GM18517 (cell line): ENCODE results near the gene XRN2.
"Not testable (repeated sequence)": the region's sequence is repeated elsewhere in the genome, so short reads cannot be mapped to it uniquely, and the experiment has no call there.

ENCODE experiments used
- ATAC-seq: cut with Tn5 transposase; IDR thresholded peaks from one replicate; pipeline ENCODE4 v1.9.1; 2021; ENCODE audit warnings: mild to moderate bottlenecking, moderate library complexity; ENCODE audit not compliant: unreplicated experiment

The XRN2 gene

DNA sequence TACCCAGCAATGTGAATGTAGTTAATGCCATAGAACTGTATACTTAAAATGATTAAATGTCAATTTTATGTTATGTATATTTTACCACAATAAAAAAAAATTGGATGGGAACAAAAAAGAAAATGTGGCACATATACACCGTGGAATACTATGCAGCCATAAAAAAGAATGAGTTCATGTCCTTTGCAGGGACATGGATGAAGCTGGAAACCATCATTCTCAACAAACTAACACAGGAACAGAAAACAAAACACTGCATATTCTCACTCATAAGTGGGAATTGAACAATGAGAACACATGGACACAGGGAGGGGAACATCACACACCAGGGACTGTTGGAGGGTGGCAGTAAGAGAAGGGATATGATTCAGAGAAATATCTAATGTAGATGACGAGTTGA, 116.0 kb downstream of the XRN2 start:
- ATAC-seq: not testable (repeated sequence)

DNA sequence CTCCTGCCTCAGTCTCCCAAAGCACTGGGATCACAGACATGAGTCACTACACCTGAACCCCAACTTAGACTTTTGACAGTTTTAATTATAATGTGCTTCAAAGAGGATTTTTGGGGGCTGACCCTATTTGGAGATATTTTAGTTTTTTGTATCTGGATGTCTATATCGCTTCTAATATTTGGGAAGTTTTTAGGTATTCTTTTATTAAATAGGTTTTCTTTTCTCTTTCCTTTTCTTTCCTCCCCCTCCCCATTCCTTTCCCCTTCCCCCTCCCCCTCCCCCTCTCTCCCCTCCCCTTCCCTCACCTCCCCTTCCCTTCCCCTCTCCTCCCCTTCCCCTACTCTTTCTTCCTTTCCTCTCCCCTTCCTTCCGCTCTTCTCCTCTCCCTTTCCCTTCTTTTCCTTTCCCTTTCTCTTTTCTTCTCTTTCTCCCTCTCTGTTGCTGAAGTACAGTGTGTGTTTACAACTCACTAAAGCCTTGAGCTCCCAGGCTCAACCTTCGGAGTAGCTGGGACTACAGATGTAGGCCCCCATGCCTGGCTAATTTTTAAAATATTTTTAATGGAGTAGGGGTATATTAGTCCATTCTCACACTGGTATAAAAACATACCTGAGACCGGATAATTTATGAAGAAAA, 118.6 kb downstream of the XRN2 start:
- ATAC-seq: no peak

DNA sequence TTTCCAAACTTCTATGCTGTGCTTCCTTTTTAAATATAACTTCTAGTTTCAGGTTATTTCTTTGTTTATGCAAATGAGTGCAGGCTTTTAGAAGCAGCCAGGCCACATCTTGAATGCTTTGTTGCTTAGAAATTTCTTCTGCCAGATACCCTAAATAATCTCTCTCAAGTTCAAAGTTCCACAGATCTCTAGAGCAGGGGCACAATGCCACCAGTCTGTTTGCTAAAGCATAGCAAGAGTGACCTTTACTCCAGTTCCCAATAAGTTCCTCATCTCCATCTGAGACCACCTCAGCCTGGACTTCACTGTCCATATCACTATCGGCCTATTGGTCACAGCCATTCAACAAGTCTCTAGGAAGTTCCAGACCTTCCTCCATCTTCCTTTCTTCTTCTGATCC, 120.6 kb downstream of the XRN2 start:
- not testable (repeated sequence) for ATAC-seq

DNA sequence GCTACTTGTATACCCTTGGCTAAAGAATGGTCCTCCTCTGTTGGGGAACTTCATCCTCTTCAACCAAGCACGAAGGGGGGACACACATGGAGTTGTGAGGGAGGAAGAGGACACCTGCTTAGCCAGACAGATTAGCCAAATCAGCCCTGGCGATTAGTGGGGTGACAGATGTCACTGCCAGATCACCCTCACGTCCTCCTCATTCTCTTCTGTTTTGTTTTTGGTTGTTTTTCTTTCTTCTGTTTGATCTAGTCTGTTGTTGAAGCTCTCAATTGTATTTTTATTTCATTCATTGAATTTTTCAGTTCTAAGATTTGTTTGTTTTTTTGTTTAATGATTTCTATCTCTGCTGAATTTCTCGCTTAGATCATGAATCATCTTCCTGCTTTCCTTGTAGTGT, 121.7 kb downstream of the XRN2 start:
- ATAC-seq: no peak

DNA sequence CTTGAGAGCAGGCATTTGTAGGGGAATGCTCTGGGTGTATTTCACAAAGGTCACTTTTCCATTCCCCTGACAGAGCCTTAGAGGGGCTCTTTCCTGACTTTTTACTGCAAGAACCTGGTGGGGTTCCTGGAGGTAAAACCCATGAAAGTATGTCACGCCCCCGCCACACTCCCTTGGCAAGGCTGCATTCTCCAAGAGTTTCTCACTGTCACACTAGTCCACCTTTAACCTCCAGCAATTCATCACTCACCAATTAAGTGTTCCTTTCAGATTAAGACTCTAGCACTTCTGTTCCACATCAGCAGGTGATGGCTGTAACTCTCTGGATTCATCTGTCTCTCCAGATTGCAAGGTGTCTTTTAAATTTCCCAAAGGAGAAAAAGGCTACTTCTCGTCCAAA, 126.9 kb downstream of the XRN2 start:
- ATAC-seq: no peak

DNA sequence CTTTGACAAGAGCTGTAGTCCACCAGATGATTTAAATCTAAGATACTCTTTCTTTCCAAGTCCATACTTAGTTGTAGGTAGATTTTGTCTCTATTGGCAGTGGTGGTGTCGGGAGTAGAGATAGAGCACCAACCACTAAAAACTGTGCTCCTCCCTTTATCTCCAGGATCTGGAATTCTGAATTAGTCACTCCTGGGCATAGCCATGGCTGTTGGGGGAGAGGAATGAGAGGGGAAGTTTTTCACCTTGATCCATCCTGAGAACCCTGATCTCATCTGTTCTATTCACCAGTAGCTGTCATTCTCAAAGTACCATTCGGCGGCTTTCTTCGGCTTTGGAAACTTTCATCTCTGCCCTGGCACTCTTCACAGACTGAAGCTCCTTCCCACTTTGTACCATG, 129.8 kb downstream of the XRN2 start:
- no peak for ATAC-seq

DNA sequence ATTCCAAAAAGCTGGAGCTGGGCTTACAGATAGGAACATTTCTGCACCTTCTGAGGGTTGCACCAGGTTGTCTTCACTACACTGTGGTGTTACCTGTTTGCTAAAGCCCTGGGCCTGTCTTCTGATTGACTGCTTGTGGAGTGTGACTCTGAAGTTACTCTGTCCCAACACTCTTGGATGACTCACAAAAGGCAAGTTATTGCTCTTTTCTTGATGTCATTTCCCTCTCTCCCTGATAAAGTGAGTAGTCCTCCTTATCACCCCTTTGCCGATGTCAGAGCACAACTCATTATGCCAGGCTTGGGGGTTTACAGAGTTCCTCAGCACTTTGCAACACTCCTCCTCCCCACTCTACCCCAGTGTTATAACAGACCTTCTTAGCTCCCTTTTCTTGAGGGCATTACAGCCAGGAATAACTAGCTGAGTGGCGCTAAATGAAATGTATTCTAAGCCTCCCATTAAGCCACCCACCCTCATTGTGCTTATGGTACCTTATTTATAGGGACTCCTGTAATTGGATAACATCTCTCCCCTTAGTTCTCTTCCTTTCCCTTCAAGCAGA, 130.3 kb downstream of the XRN2 start:
- no peak for ATAC-seq

DNA sequence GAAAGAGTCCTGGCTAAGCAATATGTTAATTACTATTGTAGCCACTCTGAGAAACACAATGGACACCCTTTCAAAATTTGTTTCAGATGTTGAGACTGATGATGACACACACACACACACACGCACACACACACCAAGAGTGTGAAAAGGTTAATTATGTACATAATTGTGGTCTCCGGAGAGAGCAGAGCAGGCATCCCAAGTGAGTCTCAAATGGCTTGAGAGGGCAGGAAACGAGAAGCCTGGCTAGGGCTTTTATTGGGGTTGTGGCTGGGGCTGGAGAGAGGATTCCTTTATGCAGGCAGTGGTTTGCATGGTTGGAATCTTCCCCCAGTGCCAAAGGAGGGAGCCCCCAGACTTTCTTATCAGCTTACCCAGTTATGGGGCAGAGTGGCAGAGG, 132.4 kb downstream of the XRN2 start:
- ATAC-seq: no peak

DNA sequence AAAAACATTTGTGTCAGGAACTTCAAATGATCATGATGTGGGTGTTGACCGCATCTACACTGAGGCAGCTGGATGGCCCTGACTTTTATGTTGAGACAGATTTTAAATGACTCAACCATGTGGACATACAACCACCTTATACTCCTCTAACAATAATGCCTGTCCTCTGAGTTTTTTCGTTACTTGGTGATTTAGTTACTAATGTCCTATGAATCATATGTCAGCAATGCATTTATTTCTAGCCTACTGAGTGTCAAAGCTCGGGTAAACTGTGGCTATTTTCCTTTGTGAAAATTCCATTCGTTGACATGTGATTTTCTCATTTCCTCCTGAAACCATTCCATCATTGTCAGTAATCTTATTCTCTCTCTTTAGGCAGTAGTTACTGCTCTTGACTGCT, 133.1 kb downstream of the XRN2 start:
- ATAC-seq: no peak

DNA sequence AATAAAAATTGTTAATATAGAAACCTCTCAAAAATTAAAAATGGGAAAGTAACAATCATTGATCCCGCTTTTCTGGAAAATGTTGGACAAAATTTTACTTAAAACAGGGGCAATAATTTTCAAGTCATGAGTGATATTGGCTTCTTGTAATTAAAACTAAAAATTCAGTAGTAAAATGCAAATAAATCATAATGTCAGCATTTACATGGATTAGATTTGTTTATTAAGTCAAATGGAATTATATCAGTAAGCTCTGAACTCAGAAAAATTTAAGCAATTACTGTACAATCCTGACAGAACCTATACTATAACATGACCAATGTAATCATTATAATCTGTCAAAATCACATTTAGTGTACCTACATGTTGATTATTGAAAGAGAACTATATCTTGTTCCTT, 134.1 kb downstream of the XRN2 start:
- ATAC-seq: no peak

DNA sequence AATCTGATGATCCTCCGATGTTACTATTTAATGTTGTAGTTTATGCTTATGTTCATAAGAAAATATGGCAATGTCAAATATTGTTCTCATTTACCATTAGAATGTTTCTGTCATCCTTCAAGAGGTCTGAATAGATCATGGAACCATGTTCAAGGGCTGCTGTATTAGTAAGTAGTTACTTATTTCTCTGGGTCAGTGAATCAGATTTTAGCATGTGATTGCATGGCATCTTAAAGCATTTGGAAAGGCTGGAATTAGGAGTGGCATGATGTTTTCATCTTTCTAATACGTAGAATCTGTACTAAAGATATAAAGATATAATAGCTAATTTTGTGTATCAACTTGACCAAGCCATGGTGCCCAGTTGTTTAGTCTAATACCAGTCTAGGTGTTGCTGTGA, 134.7 kb downstream of the XRN2 start:
- no peak for ATAC-seq
